ENCODE data around the gene C15orf62. TPM values are rescaled to one million over a fixed set of nuclear protein-coding genes. Genes with fewer than 3 reads are reported as not detected.

C15orf62 gene
- polyA plus RNA-seq, 1 of the 3 experiments (the other 2 are of a cell fraction), result not detected

GRCh38 chr15:40754574-40754882 is 15.3 kb upstream of the C15orf62 start:
- 2% methylated on average over 18 of the region's 22 CpGs for WGBS (ENCODE audit: low lambda C conversion rate)

GRCh38 chr15:40754883-40755811 is 14.6 kb upstream of the C15orf62 start, which contains the start of gene RMDN3:
RMDN3 (minus strand) TSS chr15:40755254; CDS start chr15:40754783, 471 bp downstream.
- H3K4me2 ChIP-seq, result peak within 1 kb of the TSS; percentile 84
- H3K27ac ChIP-seq (ENCODE audit: low read depth in 2 of 2, low read length in 1 of 2), result peak within 1 kb of the TSS; percentile 30 to 90; a peak in 3 of 4 replicates
- H2AFZ ChIP-seq (ENCODE audit: low read depth), result peak within 1 kb of the TSS; percentile 89
- no peaks in the 10 kb centered on the region for H3K9me3 ChIP-seq
- H3F3A ChIP-seq (replicated peaks; ENCODE audit: insufficient read depth), result peaks cover 4% of the 10 kb centered on the region
- ChIA-PET POLR2A (no interaction called here), CTCF (interaction anchor here (20.8 kb wide), 1 partner anchor 22 kb away, joined by 555 read pairs; the partner anchor contains the start of genes C15orf62 and GCHFR)
- no peaks in the 10 kb centered on the region for H3K27me3 ChIP-seq (ENCODE audit: insufficient read depth)
- H4K20me1 ChIP-seq (ENCODE audit: insufficient read depth), result no peaks in the 10 kb centered on the region
- peaks cover 3 to 19% of the 10 kb centered on the region in 2 experiments for H3K36me3 ChIP-seq (replicated peaks in 1 of 2; ENCODE audit: control insufficient read depth in 1 of 2, insufficient read depth in 2 of 2, low read length in 1 of 2)
- 36% methylated on average over 31 of the region's 66 CpGs for WGBS (ENCODE audit: low lambda C conversion rate)
- H3K9ac ChIP-seq, result peak within 1 kb of the TSS; percentile 75
- peaks cover 37% of the 10 kb centered on the region for H3K79me2 ChIP-seq (ENCODE audit: insufficient read depth)
- peak; percentile 94 for DNase-seq
- H3K9me2 ChIP-seq, result no peaks in the 10 kb centered on the region
- peak within 1 kb of the TSS; percentile 57 to 82 for H3K4me3 ChIP-seq (ENCODE audit: low read depth in 2 of 2, low read length in 1 of 2)
- H3K4me1 ChIP-seq (ENCODE audit: control insufficient read depth in 1 of 2, insufficient read depth in 2 of 2, low read depth in 1 of 2, low read length in 1 of 2), result peaks cover 0 to 23% of the 10 kb centered on the region in 2 experiments; a peak in 2 of 4 replicates
- TF ChIP-seq JUND (IDR thresholded peaks at IDR 0.05) (no peak), NFIC (IDR thresholded peaks at IDR 0.05; ENCODE audit: borderline replicate concordance) (no peak), ELF1 (IDR thresholded peaks at IDR 0.05) (0 out of 2 replicates have a peak, but pooled peaks have one; percentile 17), POLR2AphosphoS5 (IDR thresholded peaks at IDR 0.05; ENCODE audit: low read depth, low read length) (peak; percentile 54; the same call in 1 of the 2 replicates), NRF1 (IDR thresholded peaks at IDR 0.05; ENCODE audit: low read depth, low read length) (no peak), TEAD4 (IDR thresholded peaks at IDR 0.05; ENCODE audit: borderline replicate concordance, insufficient read depth) (no peak), MXI1 (IDR thresholded peaks at IDR 0.05; ENCODE audit: low read depth, low read length) (peak; percentile 96), RXRA (IDR thresholded peaks at IDR 0.05; ENCODE audit: borderline replicate concordance, low read depth) (no peak), ZBTB33 (IDR thresholded peaks at IDR 0.05; ENCODE audit: borderline replicate concordance, low read depth) (no peak), EP300 (IDR thresholded peaks at IDR 0.05; ENCODE audit: borderline replicate concordance in 1 of 2, low read depth in 1 of 2, low read length in 1 of 2) (no peak; a peak in 1 of 4 replicates), CTCF (IDR thresholded peaks at IDR 0.05) (no peak), EZH2phosphoT487 (IDR thresholded peaks at IDR 0.05; ENCODE audit: borderline replicate concordance, low read depth) (no peak), YY1 (IDR thresholded peaks at IDR 0.05; ENCODE audit: low read depth) (peak; percentile 81), IRF3 (IDR thresholded peaks at IDR 0.05; ENCODE audit: low read depth, low read length) (no peak), RCOR1 (IDR thresholded peaks at IDR 0.05; ENCODE audit: low read length) (no peak), RAD21 (IDR thresholded peaks at IDR 0.05; ENCODE audit: low read length) (no peak), FOXJ3 (CRISPR knock-in tag; IDR thresholded peaks at IDR 0.05) (no peak), MAX (IDR thresholded peaks at IDR 0.05; ENCODE audit: low read depth) (peak; percentile 86), USF2 (IDR thresholded peaks at IDR 0.05; ENCODE audit: borderline replicate concordance, low read depth, low read length) (no peak)

More at GRCh38 chr15:40754574-40754882, 15.3 kb upstream of the C15orf62 start:
- H3K79me2 ChIP-seq (ENCODE audit: insufficient read depth), result peaks cover 37% of the 10 kb centered on the region
- TF ChIP-seq SIN3A (IDR thresholded peaks at IDR 0.05; ENCODE audit: borderline replicate concordance, low read depth, low read length) (peak; percentile 31; the same call in 1 of the 2 replicates), EP300 (IDR thresholded peaks at IDR 0.05; ENCODE audit: borderline replicate concordance in 1 of 2, low read depth in 1 of 2, low read length in 1 of 2) (no peak)
- H3K4me1 ChIP-seq (ENCODE audit: control insufficient read depth in 1 of 2, insufficient read depth in 2 of 2, low read depth in 1 of 2, low read length in 1 of 2), result peaks cover 0 to 20% of the 10 kb centered on the region in 2 experiments; a peak in 2 of 4 replicates
- H3K27me3 ChIP-seq (ENCODE audit: insufficient read depth), result no peaks in the 10 kb centered on the region
- CTCF ChIA-PET, result interaction anchor here (20.8 kb wide), 1 partner anchor 23 kb away, joined by 555 read pairs; the partner anchor contains the start of genes C15orf62 and GCHFR
- H3K4me3 ChIP-seq (ENCODE audit: low read depth in 2 of 2, low read length in 1 of 2), result peak overlapping the region; percentile 57 to 82
- peaks cover 4% of the 10 kb centered on the region for H3F3A ChIP-seq (replicated peaks; ENCODE audit: insufficient read depth)
- peak overlapping the region in 1 of 2 experiments; percentile 11; a peak in 2 of 4 replicates for H3K27ac ChIP-seq (ENCODE audit: low read depth in 2 of 2, low read length in 1 of 2)
- peak; percentile 41 for DNase-seq
- H3K9me3 ChIP-seq, result no peaks in the 10 kb centered on the region
- no peaks in the 10 kb centered on the region for H4K20me1 ChIP-seq (ENCODE audit: insufficient read depth)
- no peaks in the 10 kb centered on the region for H3K9me2 ChIP-seq
- H2AFZ ChIP-seq (ENCODE audit: low read depth), result peak overlapping the region; percentile 89; the same call in 1 of the 2 replicates
- H3K4me2 ChIP-seq, result peak overlapping the region; percentile 84
- peaks cover 7 to 19% of the 10 kb centered on the region in 2 experiments for H3K36me3 ChIP-seq (replicated peaks in 1 of 2; ENCODE audit: control insufficient read depth in 1 of 2, insufficient read depth in 2 of 2, low read length in 1 of 2)
- peak overlapping the region; percentile 75 for H3K9ac ChIP-seq
- POLR2A ChIA-PET, result no interaction called here

Measured in SK-N-SH (cell line).